Measurements from ENCODE around the gene MAST1. TPM values are rescaled to one million over a fixed set of nuclear protein-coding genes. Genes with fewer than 3 reads are reported as not detected.
"Not testable (repeated sequence)": the region's sequence is repeated elsewhere in the genome, so short reads cannot be mapped to it uniquely, and the experiment has no call there.

MAST1 gene
- total and polyA plus RNA-seq, 2 experiments from 2014 or later: 13.9 to 19.9 TPM

- H2AFZ ChIP-seq; H3K36me3 ChIP-seq (ENCODE audit: insufficient read depth); ATAC-seq; H3K4me3 ChIP-seq; H3K4me3 Mint-ChIP-seq; H3K9me3 Mint-ChIP-seq; H3K27ac Mint-ChIP-seq; H3K27ac ChIP-seq (ENCODE audit: low read depth); DNase-seq (ENCODE audit: low spot score); H4K20me1 ChIP-seq (replicated peaks; ENCODE audit: insufficient read depth); H3K9me2 ChIP-seq (ENCODE audit: insufficient read depth); H3K4me2 ChIP-seq: not testable (repeated sequence)
- peaks cover 26% of the 10 kb centered on the region for H3K4me1 ChIP-seq (ENCODE audit: insufficient read depth)
- H3K36me3 Mint-ChIP-seq (ENCODE audit: low read depth): peaks cover 49% of the 10 kb centered on the region
- peaks cover 13% of the 10 kb centered on the region for H3K79me2 ChIP-seq (replicated peaks; ENCODE audit: insufficient read depth)
- H3F3A ChIP-seq (replicated peaks; ENCODE audit: low read depth): peaks cover 29% of the 10 kb centered on the region
- H3K27me3 ChIP-seq (ENCODE audit: insufficient read depth): peaks cover 12% of the 10 kb centered on the region
- H3K27me3 Mint-ChIP-seq (ENCODE audit: insufficient read depth, low read depth, poor library complexity): peaks cover 20% of the 10 kb centered on the region
- peaks cover 26% of the 10 kb centered on the region for H3K4me1 Mint-ChIP-seq
Observed at GRCh38 chr19:12797607-12798006, 40.7 kb upstream of the MAST1 start.

GRCh38 chr19:12799742-12800465 lies 38.4 kb upstream of the MAST1 start:
- H3K27me3 Mint-ChIP-seq (ENCODE audit: insufficient read depth, low read depth, poor library complexity): peaks cover 4% of the 10 kb centered on the region
- Histone ChIP-seq H4K20me1 (replicated peaks; ENCODE audit: insufficient read depth) (no peaks in the 10 kb centered on the region), H3K79me2 (replicated peaks; ENCODE audit: insufficient read depth) (peaks cover 13% of the 10 kb centered on the region), H3K9me2 (ENCODE audit: insufficient read depth) (no peaks in the 10 kb centered on the region), H3K27me3 (ENCODE audit: insufficient read depth) (peaks cover 10% of the 10 kb centered on the region), H3K4me1 (ENCODE audit: insufficient read depth) (peaks cover 16% of the 10 kb centered on the region), H3K4me3 (peak overlapping the region; percentile 99; the same call in 1 of the 2 replicates), H2AFZ (no peak overlapping the region), H3K4me2 (no peak overlapping the region), H3K27ac (ENCODE audit: low read depth) (no peak overlapping the region), H3K36me3 (ENCODE audit: insufficient read depth) (peaks cover 9% of the 10 kb centered on the region; the same call in 1 of the 2 replicates), H3F3A (replicated peaks; ENCODE audit: low read depth) (peaks cover 22% of the 10 kb centered on the region)
- no peak for DNase-seq (ENCODE audit: low spot score)
- TF ChIP-seq ZNF462 (CRISPR knock-in tag; IDR thresholded peaks at IDR 0.05): no peak
- no peak for TF ChIP-seq CTCF (conservative IDR thresholded peaks at IDR 0.05; ENCODE audit: low read depth in 2 of 2)
- TF ChIP-seq ETS1 (IDR thresholded peaks at IDR 0.05): no peak
- TF ChIP-seq NANOG (IDR thresholded peaks at IDR 0.05; ENCODE audit: borderline replicate concordance): no peak
- no peak for TF ChIP-seq CREB1 (CRISPR knock-in tag; IDR thresholded peaks at IDR 0.05; ENCODE audit: low read depth)
- no peak for TF ChIP-seq EZH2 (IDR thresholded peaks at IDR 0.05; ENCODE audit: low read depth, unreplicated experiment)
- no peak for TF ChIP-seq ZNF114 (CRISPR knock-in tag; IDR thresholded peaks at IDR 0.05)
- no peak for TF ChIP-seq STAT1 (IDR thresholded peaks at IDR 0.05; ENCODE audit: unreplicated experiment)
- no peaks in the 10 kb centered on the region for H3K9me3 Mint-ChIP-seq
- H3K4me1 Mint-ChIP-seq: peaks cover 22% of the 10 kb centered on the region
- peak overlapping the region; percentile 93 for H3K4me3 Mint-ChIP-seq
- H3K27ac Mint-ChIP-seq: no peak overlapping the region
- no peak for ATAC-seq
- H3K36me3 Mint-ChIP-seq (ENCODE audit: low read depth): peaks cover 46% of the 10 kb centered on the region

All from GM23338 (cell line).